Type B pancreatic cell (in vitro differentiated cells): ENCODE data around the gene SLC5A10. TPM values are rescaled to one million over a fixed set of nuclear protein-coding genes. Genes with fewer than 3 reads are reported as not detected.
A peak's percentile ranks its signal among the peaks of the same experiment; 100 is the strongest.
"Not testable (repeated sequence)": the region's sequence is repeated elsewhere in the genome, so short reads cannot be mapped to it uniquely, and the experiment has no call there.

Source experiments
- DNase-seq: peaks from one replicate; pipeline ENCODE4 v3.0.0; 2021; ENCODE audit warnings: mixed read lengths; ENCODE audit not compliant: unreplicated experiment; ENCODE audit errors: extremely low spot score
- H3K27ac Mint-ChIP-seq: 2 replicates; pipeline ENCODE4 v1.8.0; 2021; ENCODE audit warnings: mild to moderate bottlenecking, mixed read lengths
- H3K27me3 Mint-ChIP-seq: 2 replicates; pipeline ENCODE4 v1.8.0; 2021; ENCODE audit warnings: mixed read lengths
- H3K36me3 Mint-ChIP-seq: 2 replicates; pipeline ENCODE4 v1.8.0; 2021; ENCODE audit warnings: mixed read lengths
- H3K4me1 Mint-ChIP-seq: one replicate; pipeline ENCODE4 v1.8.0; 2021; ENCODE audit warnings: mixed read lengths; ENCODE audit not compliant: unreplicated experiment
- H3K4me3 Mint-ChIP-seq: 2 replicates; pipeline ENCODE4 v1.8.0; 2021; ENCODE audit warnings: mild to moderate bottlenecking, mixed read lengths
- H3K9me3 Mint-ChIP-seq: 2 replicates; pipeline ENCODE4 v1.8.0; 2021; ENCODE audit warnings: mixed read lengths
- total RNA-seq: library from RNA; stranded (reverse); gene quantifications from 2 replicates; pipeline ENCODE4 v1.2.1, GENCODE V29; 2021; ENCODE audit warnings: low replicate concordance

SLC5A10 gene
- total RNA-seq, 1 donor from 2014 or later, result 0.19 TPM

DNA sequence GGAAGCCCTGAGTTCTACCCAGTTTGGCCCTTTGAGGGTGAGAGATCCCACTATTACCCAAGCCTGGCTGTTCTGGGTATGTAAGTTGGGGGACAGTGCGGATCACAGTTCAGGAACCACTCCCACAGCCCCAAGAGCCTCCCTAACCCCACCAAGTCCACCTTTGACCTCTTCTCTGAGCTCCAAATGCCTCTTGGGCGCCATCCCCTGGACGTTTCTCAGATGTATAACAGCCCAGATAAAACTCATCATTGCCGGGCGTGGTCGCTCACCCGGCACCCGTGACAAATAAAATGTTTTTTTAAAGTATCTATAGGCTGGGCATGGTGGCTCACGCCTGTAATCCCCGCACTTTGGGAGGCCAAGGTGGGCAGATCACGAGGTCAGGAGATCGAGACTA is 103.5 kb downstream of the SLC5A10 start:
- H3K27ac Mint-ChIP-seq, H3K4me3 Mint-ChIP-seq, DNase-seq, H3K27me3 Mint-ChIP-seq, H3K9me3 Mint-ChIP-seq, H3K4me1 Mint-ChIP-seq, H3K36me3 Mint-ChIP-seq: not testable (repeated sequence)

DNA sequence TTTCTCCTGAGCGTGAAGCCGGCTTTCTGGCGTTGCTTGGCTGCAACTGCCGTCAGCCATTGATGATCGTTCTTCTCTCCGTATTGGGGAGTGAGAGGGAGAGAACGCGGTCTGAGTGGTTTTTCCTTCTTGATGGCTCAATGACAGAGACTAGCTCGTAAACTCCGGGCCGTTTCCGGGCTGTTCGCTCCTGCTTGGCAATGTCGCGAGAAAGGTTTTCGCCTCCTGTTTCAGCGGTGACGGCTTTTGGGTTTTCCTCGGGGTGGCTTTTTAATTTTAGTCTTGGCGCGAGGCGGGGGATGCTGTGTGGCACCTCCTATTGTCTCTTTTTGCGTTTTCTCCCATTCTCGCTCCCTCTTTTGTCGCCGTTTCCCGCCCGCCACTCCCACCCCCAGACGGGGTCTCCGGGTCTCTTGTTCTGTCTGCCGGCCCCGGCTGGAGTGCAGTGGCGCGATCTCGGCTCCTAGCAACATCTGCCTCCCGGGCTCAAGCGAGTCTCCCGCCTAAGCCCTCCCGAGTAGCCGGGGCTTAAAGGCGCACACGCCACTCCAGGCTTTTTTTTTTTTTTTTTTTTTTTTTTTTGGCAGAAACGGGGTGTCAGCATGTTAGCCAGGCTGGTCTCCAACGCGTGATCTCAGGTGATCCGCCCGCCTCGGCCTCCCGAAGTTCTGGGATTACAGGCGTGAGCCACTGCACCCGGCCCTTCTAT is 110.2 kb downstream of the SLC5A10 start:
- not testable (repeated sequence) for H3K4me3 Mint-ChIP-seq, H3K27me3 Mint-ChIP-seq, H3K36me3 Mint-ChIP-seq, DNase-seq, H3K27ac Mint-ChIP-seq, H3K9me3 Mint-ChIP-seq, H3K4me1 Mint-ChIP-seq

DNA sequence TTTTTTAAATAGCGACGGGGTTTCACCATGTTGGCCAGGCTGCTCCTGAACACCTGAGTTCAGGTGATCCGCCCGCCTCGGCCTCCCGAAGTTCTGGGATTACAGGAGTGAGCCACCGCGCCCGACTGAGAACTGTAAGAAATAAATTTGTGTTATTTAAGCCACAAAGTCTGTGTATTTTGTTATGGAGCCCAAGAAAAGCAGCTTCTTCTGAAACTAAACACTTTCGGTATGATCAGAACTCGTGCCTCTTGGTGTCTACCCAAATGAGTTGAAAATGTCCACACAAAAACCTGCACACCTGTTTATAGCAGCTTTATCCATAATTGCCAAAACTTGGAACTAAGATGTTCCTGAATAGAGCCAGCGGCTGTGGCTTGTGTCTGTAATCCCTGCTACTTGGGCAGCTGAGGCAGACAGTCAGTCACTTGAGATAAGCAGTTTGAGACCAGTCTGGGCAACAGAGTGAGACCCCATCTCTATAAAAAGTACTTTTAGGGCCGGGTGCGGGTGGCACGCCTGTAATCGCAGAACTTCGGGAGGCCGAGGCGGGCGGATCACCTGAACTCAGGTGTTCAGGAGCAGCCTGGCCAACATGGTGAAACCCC is 110.9 kb downstream of the SLC5A10 start:
- not testable (repeated sequence) for H3K9me3 Mint-ChIP-seq, H3K27ac Mint-ChIP-seq, H3K4me3 Mint-ChIP-seq

DNA sequence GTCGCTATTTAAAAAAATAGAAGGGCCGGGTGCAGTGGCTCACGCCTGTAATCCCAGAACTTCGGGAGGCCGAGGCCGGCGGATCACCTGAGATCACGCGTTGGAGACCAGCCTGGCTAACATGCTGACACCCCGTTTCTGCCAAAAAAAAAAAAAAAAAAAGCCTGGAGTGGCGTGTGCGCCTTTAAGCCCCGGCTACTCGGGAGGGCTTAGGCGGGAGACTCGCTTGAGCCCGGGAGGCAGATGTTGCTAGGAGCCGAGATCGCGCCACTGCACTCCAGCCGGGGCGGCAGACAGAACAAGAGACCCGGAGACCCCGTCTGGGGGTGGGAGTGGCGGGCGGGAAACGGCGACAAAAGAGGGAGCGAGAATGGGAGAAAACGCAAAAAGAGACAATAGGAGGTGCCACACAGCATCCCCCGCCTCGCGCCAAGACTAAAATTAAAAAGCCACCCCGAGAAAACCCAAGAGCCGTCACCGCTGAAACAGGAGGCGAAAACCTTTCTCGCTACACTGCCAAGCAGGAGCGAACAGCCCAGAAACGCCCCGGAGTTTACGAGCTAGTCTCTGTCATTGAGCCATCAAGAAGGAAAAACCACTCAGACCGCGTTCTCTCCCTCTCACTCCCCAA is 111.5 kb downstream of the SLC5A10 start:
- Mint-ChIP-seq H3K27ac (peak overlapping the region; percentile 97), H3K4me3 (peak overlapping the region; percentile 84)
- H3K27me3 Mint-ChIP-seq, H3K9me3 Mint-ChIP-seq, H3K4me1 Mint-ChIP-seq, H3K36me3 Mint-ChIP-seq: not testable (repeated sequence)
- DNase-seq, result peak; percentile 90

More for the DNA sequence above, 110.9 kb downstream of the SLC5A10 start:
- H3K36me3 Mint-ChIP-seq, H3K4me1 Mint-ChIP-seq, H3K27me3 Mint-ChIP-seq, DNase-seq: not testable (repeated sequence)

DNA sequence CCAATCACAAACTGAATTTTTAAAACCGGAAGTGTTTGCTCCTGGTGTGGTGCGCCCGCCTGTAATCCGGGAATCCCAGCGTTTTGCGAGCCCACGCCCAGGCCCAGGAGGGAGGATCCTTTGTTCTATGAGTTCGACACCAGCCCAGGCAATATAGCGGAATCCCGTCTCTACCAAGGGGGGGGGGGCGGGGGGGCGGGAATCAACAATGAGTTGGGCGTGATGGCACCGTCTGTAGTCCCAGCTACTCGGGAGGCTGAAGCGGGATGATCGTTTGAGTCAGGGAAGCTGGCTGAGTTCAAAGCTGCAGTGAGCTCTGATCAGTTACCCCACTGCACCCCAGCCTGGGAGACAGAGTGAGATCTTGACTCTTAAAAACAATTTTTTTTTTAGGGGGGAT is 112.4 kb downstream of the SLC5A10 start:
- H3K27ac Mint-ChIP-seq, DNase-seq, H3K4me3 Mint-ChIP-seq: not testable (repeated sequence)

DNA sequence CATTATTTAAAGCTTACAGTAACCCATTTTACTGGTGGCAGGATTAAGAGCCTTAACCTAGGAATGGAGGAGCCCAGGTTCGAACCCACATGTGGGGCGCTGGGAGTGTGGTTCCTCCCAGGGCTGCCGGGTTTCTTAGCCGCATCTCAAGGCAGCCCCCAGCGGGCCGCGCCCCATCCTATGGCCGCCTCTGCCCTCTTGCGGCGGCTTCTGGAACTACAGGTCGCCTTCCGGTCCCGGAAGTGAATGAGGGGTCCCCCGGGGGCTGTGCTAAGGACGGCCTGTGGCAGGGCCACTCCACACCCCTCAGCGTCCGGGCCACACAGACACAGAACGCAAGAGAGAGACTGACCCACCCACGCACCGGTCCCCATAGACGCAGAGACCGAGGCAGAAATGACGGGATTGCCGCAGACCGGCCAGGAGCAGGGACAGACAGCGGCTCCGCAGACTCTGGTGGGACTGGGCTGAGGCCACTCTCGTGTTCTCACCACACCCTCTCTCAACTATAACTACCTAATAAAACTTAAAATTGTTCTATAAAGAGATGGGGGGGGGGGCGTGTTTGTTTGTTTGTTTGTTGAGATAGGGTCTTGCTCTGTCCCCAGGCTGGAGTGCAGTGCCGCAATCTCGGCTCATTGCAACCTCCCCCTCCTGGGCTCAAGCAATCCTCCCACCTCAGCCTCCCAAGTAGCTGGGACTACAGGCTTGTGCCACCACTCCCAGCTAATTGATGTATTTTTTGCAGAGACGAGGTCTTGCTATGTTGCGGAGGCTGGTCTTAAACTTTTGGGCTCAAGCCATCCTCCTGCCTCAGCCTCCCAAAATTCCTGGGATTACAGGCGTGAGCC is 118.6 kb downstream of the SLC5A10 start:
- H3K36me3 Mint-ChIP-seq, H3K9me3 Mint-ChIP-seq, H3K4me1 Mint-ChIP-seq, H3K27ac Mint-ChIP-seq, DNase-seq, H3K27me3 Mint-ChIP-seq, H3K4me3 Mint-ChIP-seq: not testable (repeated sequence)

More for the DNA sequence above, 112.4 kb downstream of the SLC5A10 start:
- not testable (repeated sequence) for H3K4me1 Mint-ChIP-seq, H3K27me3 Mint-ChIP-seq, H3K36me3 Mint-ChIP-seq, H3K9me3 Mint-ChIP-seq

Other genes starting within 250 kb of the SLC5A10 start
- 0.19 and 0.22 TPM in 2 replicates for gene FBXW10, start 208.1 kb upstream of the SLC5A10 start, total RNA-seq
- 36.4 and 47.7 TPM in 2 replicates for gene TVP23B, start 171.0 kb upstream of the SLC5A10 start, total RNA-seq
- gene PRPSAP2, start 94.0 kb upstream of the SLC5A10 start, total RNA-seq, result 37.0 and 50.7 TPM in 2 replicates
- 8.3 and 18.5 TPM in 2 replicates for gene FAM83G, start 52.6 kb downstream of the SLC5A10 start, total RNA-seq
- gene GRAP, start 94.8 kb downstream of the SLC5A10 start, total RNA-seq, result 0.22 TPM in 1 of 2 replicates, not detected in the other
- gene GRAPL, start 175.4 kb downstream of the SLC5A10 start, total RNA-seq, result not detected in 2 replicates